Effector memory CD4-positive, alpha-beta T cell (primary cell): ENCODE results near the gene SPSB1.

Experiments
- DNase-seq, 3 donors: peaks; one replicate each; pipeline ENCODE4 v3.0.0-alpha.2; 2020
- H3K27ac ChIP-seq: 2 replicates; pipeline ENCODE4 v1.7.0; 2013; ENCODE audit warnings: mild to moderate bottlenecking, low read length, moderate library complexity; ENCODE audit not compliant: insufficient read depth, poor library complexity, severe bottlenecking
- H3K27me3 ChIP-seq: replicated peaks from 2 replicates; pipeline ENCODE4 v1.7.0; 2013; ENCODE audit warnings: mild to moderate bottlenecking, low read length; ENCODE audit not compliant: insufficient read depth, control insufficient read depth, poor library complexity, severe bottlenecking
- H3K36me3 ChIP-seq: 2 replicates; pipeline ENCODE4 v1.7.0; 2013; ENCODE audit warnings: mild to moderate bottlenecking, low read length, moderate library complexity; ENCODE audit not compliant: control insufficient read depth, insufficient read depth
- H3K4me1 ChIP-seq: 2 replicates; pipeline ENCODE4 v1.7.0; 2013; ENCODE audit warnings: low read length, mild to moderate bottlenecking; ENCODE audit not compliant: control insufficient read depth, insufficient read depth, poor library complexity, severe bottlenecking
- H3K4me3 ChIP-seq: 2 replicates; pipeline ENCODE4 v1.7.0; 2013; ENCODE audit warnings: low read length, low read depth, mild to moderate bottlenecking; ENCODE audit not compliant: insufficient read depth, poor library complexity, severe bottlenecking
- H3K9me3 ChIP-seq: 2 replicates; pipeline ENCODE4 v1.7.0; 2013; ENCODE audit warnings: mild to moderate bottlenecking, low read length, moderate library complexity; ENCODE audit not compliant: control insufficient read depth

The SPSB1 gene

DNA sequence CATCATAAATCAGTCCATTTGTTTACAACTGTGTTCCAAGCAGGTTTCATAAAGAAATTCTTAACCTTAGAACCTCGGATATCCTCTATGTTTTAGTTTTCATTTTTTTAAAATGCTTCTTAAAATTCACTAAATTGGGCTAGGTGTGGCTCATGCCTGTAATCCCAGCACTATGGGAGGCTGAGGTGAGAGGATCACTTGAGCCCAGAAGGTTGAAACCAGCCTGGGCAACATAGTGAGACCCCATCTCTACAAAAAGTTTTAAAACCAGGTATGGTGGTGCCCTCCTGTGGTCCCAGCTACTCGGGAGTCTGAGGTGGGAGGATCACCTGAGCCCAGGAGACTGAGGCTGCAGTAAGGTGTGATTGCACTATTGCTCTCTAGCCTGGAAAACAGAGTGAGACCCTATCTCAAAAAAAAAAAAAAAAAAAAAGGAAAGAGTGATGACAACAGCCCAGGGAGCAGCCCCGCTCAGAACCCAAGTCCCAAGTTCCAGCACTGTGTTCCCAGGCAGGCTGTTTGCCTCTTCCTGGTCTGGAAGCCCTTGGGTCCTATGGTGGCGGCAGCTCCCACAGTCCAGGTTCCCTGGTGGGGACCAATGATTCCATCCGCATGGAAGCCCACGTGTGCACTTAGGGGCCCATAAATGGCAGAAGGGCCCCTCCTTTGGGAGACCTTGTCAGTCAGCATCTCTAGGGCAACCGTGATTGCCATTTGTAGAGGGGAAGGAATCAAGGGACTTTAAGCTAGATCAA lies 24.7 kb upstream of the SPSB1 start:
- H3K9me3 ChIP-seq = no peaks in the 10 kb centered on the region
- H3K4me1 ChIP-seq = no peaks in the 10 kb centered on the region
- H3K27me3 ChIP-seq = no peaks in the 10 kb centered on the region
- no peak for DNase-seq
- H3K4me3 ChIP-seq = no peak overlapping the region
- no peak overlapping the region for H3K27ac ChIP-seq
- H3K36me3 ChIP-seq = peaks cover 31% of the 10 kb centered on the region

DNA sequence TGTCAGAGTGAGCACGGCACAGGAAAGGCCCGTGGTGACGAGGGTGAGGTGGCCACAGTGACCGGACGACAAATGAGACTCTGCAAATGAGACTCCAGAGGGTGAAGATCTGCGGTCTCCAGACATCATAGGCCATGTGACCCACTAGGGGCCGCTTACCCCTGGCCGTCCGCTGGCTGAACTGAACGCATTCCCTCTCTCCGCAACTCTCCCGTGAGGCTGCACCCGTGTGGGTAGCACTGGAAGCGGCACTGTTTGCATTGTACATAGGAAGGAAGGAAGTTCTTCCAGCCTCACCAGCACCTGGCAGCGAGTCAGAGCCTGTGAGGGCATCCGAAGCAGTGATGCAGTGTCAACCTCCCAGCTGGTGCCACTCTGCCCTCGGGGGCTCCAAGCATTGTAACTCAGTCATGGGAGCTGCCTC lies 23.6 kb upstream of the SPSB1 start:
- no peaks in the 10 kb centered on the region for H3K27me3 ChIP-seq
- no peaks in the 10 kb centered on the region for H3K9me3 ChIP-seq
- no peak overlapping the region for H3K27ac ChIP-seq
- peaks cover 20% of the 10 kb centered on the region for H3K36me3 ChIP-seq
- H3K4me3 ChIP-seq = no peak overlapping the region
- no peak for DNase-seq
- no peaks in the 10 kb centered on the region for H3K4me1 ChIP-seq

DNA sequence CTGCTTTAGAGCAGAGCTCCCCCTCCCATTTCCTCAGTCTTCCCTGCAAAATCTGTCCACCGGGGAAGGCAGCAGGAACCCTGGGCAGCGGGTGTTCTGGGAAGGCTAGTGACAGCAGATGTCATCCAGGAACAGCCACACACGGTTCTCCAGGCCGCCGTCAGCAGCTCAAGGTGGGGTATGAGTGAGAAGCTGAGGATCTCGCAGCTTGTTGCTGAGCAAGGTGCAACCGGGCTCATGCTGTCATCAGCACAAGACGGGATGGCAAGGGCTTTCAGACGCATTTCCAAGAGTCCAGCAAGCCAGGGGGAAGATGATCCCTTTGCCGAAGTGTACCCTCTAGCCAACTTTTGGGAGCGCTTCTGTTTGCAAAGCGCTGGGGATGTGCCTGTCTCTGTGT lies 23.0 kb upstream of the SPSB1 start:
- no peak for DNase-seq
- Histone ChIP-seq H3K9me3 (no peaks in the 10 kb centered on the region), H3K27ac (no peak overlapping the region), H3K36me3 (peaks cover 14% of the 10 kb centered on the region), H3K27me3 (no peaks in the 10 kb centered on the region), H3K4me3 (no peak overlapping the region), H3K4me1 (no peaks in the 10 kb centered on the region)

DNA sequence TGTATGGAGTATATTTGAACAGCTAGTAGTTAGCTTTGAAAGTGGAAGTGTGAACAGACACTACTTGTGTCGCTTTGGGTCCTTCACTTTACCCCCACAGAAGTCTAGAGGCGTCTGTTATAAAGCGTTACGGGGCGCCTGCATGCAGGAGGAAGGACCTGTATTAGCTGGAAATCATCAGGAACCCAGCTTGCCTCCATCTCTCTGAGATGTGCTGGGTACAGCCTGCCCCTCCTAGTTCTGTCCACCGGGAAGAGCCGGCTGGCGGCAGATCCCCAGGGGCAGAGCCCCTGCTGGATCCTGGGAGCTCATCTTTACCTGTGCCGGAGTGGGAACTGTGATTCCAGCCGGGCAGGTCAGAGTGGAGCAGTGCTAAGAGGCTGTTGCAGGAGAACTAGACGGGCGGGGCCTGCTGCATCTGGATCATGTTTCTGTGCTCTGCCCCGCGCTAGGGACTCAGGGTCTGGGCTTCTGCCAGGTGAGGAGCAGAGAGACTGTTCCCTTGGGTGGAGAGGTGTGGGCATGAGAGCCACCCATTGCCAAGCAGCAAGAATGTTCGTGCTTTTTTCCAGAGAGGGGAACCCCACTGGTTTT lies 22.3 kb upstream of the SPSB1 start:
- H3K4me1 ChIP-seq = no peaks in the 10 kb centered on the region
- H3K27ac ChIP-seq = no peak overlapping the region

DNA sequence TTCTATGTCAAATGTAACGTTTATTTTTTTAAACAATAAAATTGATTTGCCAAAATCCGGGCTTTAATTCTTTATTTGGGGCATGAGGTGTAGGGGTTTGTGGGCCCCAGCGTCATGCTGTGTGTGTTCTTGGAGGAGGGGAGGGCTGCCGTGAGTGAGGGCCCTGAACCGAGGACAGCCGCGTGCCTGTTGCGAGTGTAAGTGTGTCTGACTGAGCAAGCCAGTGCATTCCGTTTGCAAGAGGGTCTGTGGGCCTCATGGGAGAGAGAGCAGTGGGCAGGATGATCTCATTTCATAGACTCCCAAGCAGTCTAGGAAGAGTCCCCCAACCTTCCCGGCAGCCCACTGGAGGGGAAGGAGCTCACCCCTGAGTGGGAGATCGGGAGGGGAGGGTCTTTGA lies 21.4 kb upstream of the SPSB1 start:
- no peaks in the 10 kb centered on the region for H3K9me3 ChIP-seq
- H3K4me3 ChIP-seq = no peak overlapping the region
- DNase-seq = no peak
- H3K27ac ChIP-seq = no peak overlapping the region
- peaks cover 4% of the 10 kb centered on the region for H3K4me1 ChIP-seq
- H3K36me3 ChIP-seq = peaks cover 3% of the 10 kb centered on the region
- H3K27me3 ChIP-seq = no peaks in the 10 kb centered on the region

More for the DNA sequence above, 22.3 kb upstream of the SPSB1 start:
- Histone ChIP-seq H3K36me3 (peaks cover 7% of the 10 kb centered on the region), H3K9me3 (no peaks in the 10 kb centered on the region), H3K4me3 (no peak overlapping the region), H3K27me3 (no peaks in the 10 kb centered on the region)
- DNase-seq = no peak

DNA sequence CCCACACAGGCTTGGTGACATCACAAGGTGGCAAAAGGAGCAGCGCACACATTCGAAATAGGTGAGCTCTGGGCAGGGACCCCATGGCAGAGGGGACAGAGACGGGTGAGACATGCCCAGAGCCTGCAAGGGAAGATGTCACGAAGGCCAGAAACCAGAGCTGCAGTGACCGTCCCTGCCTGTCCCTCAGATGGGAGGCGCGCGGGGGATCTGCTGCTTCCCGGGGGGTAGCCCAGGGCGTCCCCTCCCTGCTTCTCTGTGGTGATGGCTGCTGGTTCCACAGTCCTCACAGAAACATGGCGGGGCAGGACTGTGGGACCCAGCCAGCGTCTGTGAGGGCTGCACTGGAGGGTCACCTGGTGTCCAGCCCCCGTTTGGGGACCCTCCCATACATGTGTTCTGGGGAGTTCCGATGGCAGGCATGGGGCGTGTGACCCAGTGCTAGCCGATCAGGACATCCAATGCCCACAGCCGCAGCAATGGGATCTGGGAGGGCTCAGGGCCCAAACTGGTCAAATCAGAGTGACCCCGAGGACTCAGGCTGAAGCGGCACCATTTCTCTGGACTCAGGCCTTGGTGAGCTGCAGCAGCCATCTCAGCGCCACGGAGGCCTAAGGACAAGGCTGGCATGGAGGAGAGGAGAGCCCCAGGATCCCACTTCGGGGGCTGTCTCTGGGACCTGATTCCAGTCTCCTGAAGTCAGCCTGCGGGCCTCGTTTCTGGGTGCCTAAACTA lies 20.7 kb upstream of the SPSB1 start:
- Histone ChIP-seq H3K27ac (no peak overlapping the region), H3K36me3 (peaks cover 3% of the 10 kb centered on the region), H3K27me3 (no peaks in the 10 kb centered on the region), H3K9me3 (no peaks in the 10 kb centered on the region), H3K4me3 (no peak overlapping the region), H3K4me1 (peaks cover 4% of the 10 kb centered on the region)
- DNase-seq = no peak

DNA sequence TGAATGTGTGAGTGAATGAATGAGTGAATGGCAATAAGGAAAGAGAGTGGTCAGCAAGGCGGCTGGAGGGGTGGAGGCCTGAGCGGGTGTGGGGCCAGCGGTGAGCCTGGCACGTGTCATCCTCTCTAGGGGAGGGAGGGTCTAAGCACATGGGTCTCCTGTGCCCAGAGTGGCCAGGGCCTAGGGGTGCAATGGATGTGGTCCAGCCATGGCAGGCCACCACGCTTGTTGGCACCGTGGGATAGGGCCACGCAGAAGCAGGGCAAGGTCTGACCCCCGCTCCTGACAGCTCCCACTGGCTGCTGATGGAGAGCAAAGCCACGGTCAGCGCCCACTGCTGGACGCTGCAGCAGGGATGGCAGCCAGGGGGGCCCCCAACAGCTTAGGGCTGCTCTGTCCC lies 19.5 kb upstream of the SPSB1 start:
- Histone ChIP-seq H3K9me3 (no peaks in the 10 kb centered on the region), H3K27ac (no peak overlapping the region), H3K4me3 (no peak overlapping the region), H3K36me3 (peaks cover 3% of the 10 kb centered on the region), H3K27me3 (no peaks in the 10 kb centered on the region), H3K4me1 (peaks cover 4% of the 10 kb centered on the region)
- no peak for DNase-seq

DNA sequence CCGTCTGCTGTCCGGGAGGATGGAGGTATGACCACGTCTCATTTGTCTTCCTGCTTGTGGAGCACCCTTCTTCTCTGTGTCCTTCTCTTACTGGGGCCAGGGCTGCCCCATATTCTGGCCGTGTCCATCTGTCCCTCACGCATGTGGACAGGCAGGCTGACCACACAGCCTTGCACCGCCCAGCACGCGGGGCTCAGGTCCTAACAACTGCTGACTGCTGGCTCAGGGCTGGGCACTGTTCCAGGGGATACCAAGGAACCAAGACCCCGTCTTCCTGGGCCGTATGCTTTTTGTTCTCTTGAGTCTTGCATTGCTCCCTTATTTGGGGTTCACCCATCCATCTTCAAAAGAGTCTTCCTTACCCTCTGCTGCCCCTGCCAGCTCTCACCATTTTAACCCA lies 17.5 kb upstream of the SPSB1 start:
- no peaks in the 10 kb centered on the region for H3K27me3 ChIP-seq

DNA sequence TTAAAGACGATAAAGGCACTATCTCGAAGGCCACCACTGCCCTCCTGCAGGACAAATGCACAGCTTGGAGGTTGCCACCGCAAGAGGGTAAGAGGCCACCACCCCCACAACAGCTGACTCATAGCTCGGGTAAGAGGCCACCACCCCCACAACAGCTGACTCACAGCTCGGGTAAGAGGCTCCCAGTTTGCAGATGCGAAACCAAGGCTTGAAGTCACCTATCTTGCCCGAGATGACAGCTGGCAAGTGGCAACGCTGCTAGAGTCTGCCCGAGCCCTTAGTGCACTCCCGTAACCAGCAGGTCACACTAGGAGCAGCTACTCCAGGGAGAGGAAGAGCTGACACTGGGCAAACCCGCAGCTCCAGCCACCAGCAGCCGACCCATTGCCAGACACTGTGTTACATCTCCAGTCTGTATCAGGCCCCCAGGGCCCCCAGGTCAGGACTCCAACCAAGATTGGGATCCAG lies 17.1 kb upstream of the SPSB1 start:
- H3K4me3 ChIP-seq = no peak overlapping the region

More for the DNA sequence above, 17.5 kb upstream of the SPSB1 start:
- H3K27ac ChIP-seq = no peak overlapping the region
- H3K9me3 ChIP-seq = no peaks in the 10 kb centered on the region
- H3K36me3 ChIP-seq = no peaks in the 10 kb centered on the region
- H3K4me3 ChIP-seq = no peak overlapping the region
- no peak for DNase-seq
- H3K4me1 ChIP-seq = peaks cover 4% of the 10 kb centered on the region

DNA sequence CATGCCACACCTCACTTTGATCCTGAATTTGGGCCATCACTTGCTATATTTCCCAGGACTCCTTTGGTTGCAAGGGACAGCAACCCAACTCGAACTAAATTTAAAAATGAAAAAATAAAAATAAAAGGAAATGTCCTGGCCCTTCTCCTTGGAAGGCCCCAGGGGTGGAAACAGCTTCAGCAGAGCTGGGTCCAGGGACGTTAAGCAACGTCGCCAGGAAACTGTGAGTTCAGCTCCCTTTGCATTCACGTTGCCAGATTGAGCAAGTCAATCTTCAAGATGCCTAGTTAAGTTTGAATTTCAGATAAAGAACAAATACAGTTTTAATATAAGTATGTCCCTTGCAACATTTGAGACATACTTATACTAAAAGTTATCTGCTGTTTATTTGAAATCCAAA lies 14.6 kb upstream of the SPSB1 start:
- H3K9me3 ChIP-seq = no peaks in the 10 kb centered on the region
- H3K27ac ChIP-seq = no peak overlapping the region
- H3K4me1 ChIP-seq = peaks cover 19% of the 10 kb centered on the region
- no peaks in the 10 kb centered on the region for H3K27me3 ChIP-seq
- no peak for DNase-seq
- no peak overlapping the region for H3K4me3 ChIP-seq
- no peaks in the 10 kb centered on the region for H3K36me3 ChIP-seq

More for the DNA sequence above, 17.1 kb upstream of the SPSB1 start:
- Histone ChIP-seq H3K4me1 (peaks cover 7% of the 10 kb centered on the region), H3K27me3 (no peaks in the 10 kb centered on the region), H3K36me3 (no peaks in the 10 kb centered on the region), H3K27ac (no peak overlapping the region), H3K9me3 (no peaks in the 10 kb centered on the region)
- peak in 2 of 3 donors; percentile 15 to 19 for DNase-seq
